ENCODE measurements around the gene MME. TPM values are rescaled to one million over a fixed set of nuclear protein-coding genes. Genes with fewer than 3 reads are reported as not detected.
A peak's percentile ranks its signal among the peaks of the same experiment; 100 is the strongest.
"Not testable (repeated sequence)": the region's sequence is repeated elsewhere in the genome, so short reads cannot be mapped to it uniquely, and the experiment has no call there.

The MME gene
- total RNA-seq, 2 donors from 2014 or later, result 56.3 to 103 TPM

- no peak overlapping the region for H3K4me3 ChIP-seq
- no peaks in the 10 kb centered on the region for H3K36me3 ChIP-seq
- H3K27ac ChIP-seq, result peak overlapping the region; percentile 50 to 68
- H3K9me3 ChIP-seq, result no peaks in the 10 kb centered on the region
- no peaks in the 10 kb centered on the region for H3K4me1 ChIP-seq (replicated peaks)
- intact Hi-C loops (cut with DNase I), result no loop called here
- no peaks in the 10 kb centered on the region for H3K27me3 ChIP-seq (replicated peaks; ENCODE audit: insufficient read depth)
- no peak for DNase-seq (ENCODE audit: low spot score)
- TF ChIP-seq, protein P1, sequence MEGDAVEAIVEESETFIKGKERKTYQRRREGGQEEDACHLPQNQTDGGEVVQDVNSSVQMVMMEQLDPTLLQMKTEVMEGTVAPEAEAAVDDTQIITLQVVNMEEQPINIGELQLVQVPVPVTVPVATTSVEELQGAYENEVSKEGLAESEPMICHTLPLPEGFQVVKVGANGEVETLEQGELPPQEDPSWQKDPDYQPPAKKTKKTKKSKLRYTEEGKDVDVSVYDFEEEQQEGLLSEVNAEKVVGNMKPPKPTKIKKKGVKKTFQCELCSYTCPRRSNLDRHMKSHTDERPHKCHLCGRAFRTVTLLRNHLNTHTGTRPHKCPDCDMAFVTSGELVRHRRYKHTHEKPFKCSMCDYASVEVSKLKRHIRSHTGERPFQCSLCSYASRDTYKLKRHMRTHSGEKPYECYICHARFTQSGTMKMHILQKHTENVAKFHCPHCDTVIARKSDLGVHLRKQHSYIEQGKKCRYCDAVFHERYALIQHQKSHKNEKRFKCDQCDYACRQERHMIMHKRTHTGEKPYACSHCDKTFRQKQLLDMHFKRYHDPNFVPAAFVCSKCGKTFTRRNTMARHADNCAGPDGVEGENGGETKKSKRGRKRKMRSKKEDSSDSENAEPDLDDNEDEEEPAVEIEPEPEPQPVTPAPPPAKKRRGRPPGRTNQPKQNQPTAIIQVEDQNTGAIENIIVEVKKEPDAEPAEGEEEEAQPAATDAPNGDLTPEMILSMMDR (IDR thresholded peaks at IDR 0.05), result no peak
- no peak for TF ChIP-seq POLR2AphosphoS5 (IDR thresholded peaks at IDR 0.05)
- no peak for TF ChIP-seq POLR2A (IDR thresholded peaks at IDR 0.05)
- 68% methylated on average over 2 of the region's 2 CpGs for WGBS
Observed at GRCh38 chr3:155210736-155211135, 130.6 kb downstream of the MME start.

DNA sequence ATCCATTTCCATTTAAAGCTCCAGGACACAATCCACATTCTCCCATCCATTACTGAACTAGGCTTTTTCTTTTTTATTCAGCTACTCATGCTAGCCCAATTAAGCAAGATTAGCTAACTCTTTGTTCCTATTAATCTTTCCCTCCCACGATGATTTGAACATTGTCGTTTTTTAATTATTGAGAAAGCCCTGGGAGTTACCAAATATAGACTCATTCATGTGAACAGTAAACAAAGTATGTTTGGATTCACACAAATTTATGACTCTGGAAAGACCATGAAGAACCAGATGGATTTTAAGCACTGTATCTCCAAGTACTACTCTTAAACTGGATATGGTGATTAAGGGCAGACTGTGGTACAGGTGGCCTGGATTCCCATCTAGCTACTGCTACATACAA, 131.1 kb downstream of the MME start:
- 8% methylated on average over 2 of the region's 2 CpGs for WGBS
- peak overlapping the region; percentile 50 to 68 for H3K27ac ChIP-seq
- intact Hi-C loops (cut with DNase I), result no loop called here

GRCh38 chr3:155211940-155212339, 131.8 kb downstream of the MME start:
- no peaks in the 10 kb centered on the region for H3K27me3 ChIP-seq (replicated peaks; ENCODE audit: insufficient read depth)

More for the DNA sequence above, 131.1 kb downstream of the MME start:
- Histone ChIP-seq H3K9me3 (no peaks in the 10 kb centered on the region), H3K36me3 (no peaks in the 10 kb centered on the region), H3K4me1 (replicated peaks) (no peaks in the 10 kb centered on the region), H3K27me3 (replicated peaks; ENCODE audit: insufficient read depth) (no peaks in the 10 kb centered on the region), H3K4me3 (no peak overlapping the region)
- DNase-seq (ENCODE audit: low spot score), result no peak
- TF ChIP-seq POLR2AphosphoS5 (IDR thresholded peaks at IDR 0.05), result peak; percentile 63
- no peak for TF ChIP-seq POLR2A (IDR thresholded peaks at IDR 0.05)

DNA sequence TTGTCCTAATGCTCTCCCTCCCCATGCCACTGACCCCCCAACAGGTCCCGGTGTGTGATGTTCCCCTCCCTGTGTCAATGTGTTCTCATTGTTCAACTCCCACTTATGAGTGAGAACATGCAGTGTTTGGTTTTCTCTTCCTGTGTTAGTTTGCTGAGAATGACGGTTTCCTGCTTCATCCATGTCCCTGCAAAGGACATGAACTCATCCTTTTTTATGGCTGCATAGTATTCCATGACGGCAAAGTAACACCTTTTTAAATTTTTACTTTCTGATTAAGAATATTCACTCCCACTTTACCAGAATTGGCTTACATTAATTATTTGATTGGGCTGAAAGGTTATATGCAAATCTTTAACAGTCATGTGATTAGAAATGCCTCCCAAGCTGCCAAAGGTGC, 135.9 kb downstream of the MME start:
- H3K4me1 ChIP-seq (replicated peaks); H3K36me3 ChIP-seq; intact Hi-C loops (cut with DNase I); H3K27me3 ChIP-seq (replicated peaks; ENCODE audit: insufficient read depth); H3K9me3 ChIP-seq; H3K27ac ChIP-seq; DNase-seq (ENCODE audit: low spot score); H3K4me3 ChIP-seq: not testable (repeated sequence)
- WGBS, result 95% methylated on average over 3 of the region's 3 CpGs

More at GRCh38 chr3:155211940-155212339, 131.8 kb downstream of the MME start:
- DNase-seq (ENCODE audit: low spot score), result no peak
- H3K9me3 ChIP-seq, result no peaks in the 10 kb centered on the region
- H3K36me3 ChIP-seq, result no peaks in the 10 kb centered on the region
- H3K4me1 ChIP-seq (replicated peaks), result no peaks in the 10 kb centered on the region
- no peak overlapping the region for H3K4me3 ChIP-seq
- intact Hi-C loops (cut with DNase I), result no loop called here
- H3K27ac ChIP-seq, result peak overlapping the region; percentile 8 to 68
- peak; percentile 27 for TF ChIP-seq POLR2AphosphoS5 (IDR thresholded peaks at IDR 0.05)
- TF ChIP-seq, protein P1 (IDR thresholded peaks at IDR 0.05), result no peak
- no peak for TF ChIP-seq POLR2A (IDR thresholded peaks at IDR 0.05)

GRCh38 chr3:155217591-155217990, 137.5 kb downstream of the MME start:
- 65% methylated on average over 5 of the region's 5 CpGs for WGBS
- no peak for DNase-seq (ENCODE audit: low spot score)
- Histone ChIP-seq H3K4me1 (replicated peaks) (no peaks in the 10 kb centered on the region), H3K27ac (no peak overlapping the region), H3K9me3 (no peaks in the 10 kb centered on the region), H3K27me3 (replicated peaks; ENCODE audit: insufficient read depth) (no peaks in the 10 kb centered on the region), H3K4me3 (no peak overlapping the region), H3K36me3 (no peaks in the 10 kb centered on the region)
- TF ChIP-seq POLR2A (IDR thresholded peaks at IDR 0.05) (no peak), POLR2AphosphoS5 (IDR thresholded peaks at IDR 0.05) (no peak)
- TF ChIP-seq, protein P1 (IDR thresholded peaks at IDR 0.05), result no peak
- intact Hi-C loops (cut with DNase I), result no loop called here

GRCh38 chr3:155218462-155218861, 138.3 kb downstream of the MME start:
- H3K27ac ChIP-seq, result no peak overlapping the region
- intact Hi-C loops (cut with DNase I), result no loop called here
- no peak for TF ChIP-seq POLR2AphosphoS5 (IDR thresholded peaks at IDR 0.05)
- TF ChIP-seq, protein P1 (IDR thresholded peaks at IDR 0.05), result no peak
- TF ChIP-seq POLR2A (IDR thresholded peaks at IDR 0.05), result no peak
- H3K4me1 ChIP-seq (replicated peaks), result no peaks in the 10 kb centered on the region
- DNase-seq (ENCODE audit: low spot score), result no peak
- WGBS, result 64% methylated on average over 7 of the region's 7 CpGs
- no peaks in the 10 kb centered on the region for H3K36me3 ChIP-seq
- H3K4me3 ChIP-seq, result no peak overlapping the region
- no peaks in the 10 kb centered on the region for H3K27me3 ChIP-seq (replicated peaks; ENCODE audit: insufficient read depth)
- no peaks in the 10 kb centered on the region for H3K9me3 ChIP-seq

Measured in prostate gland (tissue), 2 donors.